HG02588 (cell line): ENCODE results near the gene CFAP65.

Experiments used
- ATAC-seq: cut with Tn5 transposase; IDR thresholded peaks from one replicate; pipeline ENCODE4 v1.9.1; 2021; ENCODE audit warnings: mild to moderate bottlenecking, moderate library complexity; ENCODE audit not compliant: unreplicated experiment

Gene CFAP65

DNA sequence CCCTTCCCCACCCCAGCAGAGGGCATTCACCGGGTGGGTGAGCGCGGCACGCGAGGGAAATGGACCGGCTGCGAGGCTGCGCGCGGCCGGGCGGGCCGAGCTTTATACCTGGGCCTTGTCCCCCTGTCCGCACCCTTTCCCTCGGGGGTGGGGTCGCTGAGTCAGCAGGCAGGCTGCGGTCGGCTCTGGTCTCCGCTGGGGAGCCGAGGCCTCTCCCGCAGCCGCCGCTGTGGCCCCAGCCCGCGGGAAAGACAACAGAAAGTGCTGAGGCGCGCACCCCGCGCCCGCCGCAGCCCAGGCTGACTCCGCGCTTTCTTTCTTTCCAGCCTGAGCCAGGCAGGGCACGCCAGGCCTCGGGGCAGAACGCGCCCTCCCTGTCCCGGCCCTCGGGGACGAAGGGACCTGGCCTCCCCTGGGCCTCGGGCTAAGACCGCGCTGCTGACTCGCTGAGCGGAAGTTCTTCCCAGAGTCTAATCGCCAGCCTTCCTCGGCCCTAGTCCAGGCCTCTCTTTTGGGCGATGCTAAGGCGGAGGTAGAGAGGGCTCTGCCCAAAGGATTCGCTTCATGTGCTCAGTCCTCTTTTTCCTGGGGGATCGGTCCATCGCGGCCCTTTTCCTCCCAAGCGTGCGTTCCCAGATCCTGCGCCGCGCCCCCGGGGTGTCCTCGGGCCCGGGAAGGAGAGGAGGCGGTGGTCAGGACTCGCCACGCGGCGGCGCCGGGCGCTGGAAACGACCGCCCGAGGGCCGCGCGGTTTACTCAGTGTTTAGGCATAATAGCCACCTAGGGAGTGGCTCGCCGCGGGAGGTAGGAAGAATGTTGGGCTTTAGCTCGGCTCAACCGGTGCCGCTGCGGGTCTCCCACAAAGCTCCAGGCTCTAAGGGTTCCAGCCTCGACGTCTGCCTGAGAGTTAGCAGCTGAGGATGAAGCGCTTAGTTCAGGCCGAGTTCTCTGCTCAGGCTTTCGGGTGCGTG, 47.7 kb downstream of the CFAP65 start, which contains the start of gene CRYBA2:
TSS of gene CRYBA2 (minus strand) at position 78 of the 971 bp plus-strand sequence. CDS start 246 bp downstream, outside the sequence.
- ATAC-seq: no peak

DNA sequence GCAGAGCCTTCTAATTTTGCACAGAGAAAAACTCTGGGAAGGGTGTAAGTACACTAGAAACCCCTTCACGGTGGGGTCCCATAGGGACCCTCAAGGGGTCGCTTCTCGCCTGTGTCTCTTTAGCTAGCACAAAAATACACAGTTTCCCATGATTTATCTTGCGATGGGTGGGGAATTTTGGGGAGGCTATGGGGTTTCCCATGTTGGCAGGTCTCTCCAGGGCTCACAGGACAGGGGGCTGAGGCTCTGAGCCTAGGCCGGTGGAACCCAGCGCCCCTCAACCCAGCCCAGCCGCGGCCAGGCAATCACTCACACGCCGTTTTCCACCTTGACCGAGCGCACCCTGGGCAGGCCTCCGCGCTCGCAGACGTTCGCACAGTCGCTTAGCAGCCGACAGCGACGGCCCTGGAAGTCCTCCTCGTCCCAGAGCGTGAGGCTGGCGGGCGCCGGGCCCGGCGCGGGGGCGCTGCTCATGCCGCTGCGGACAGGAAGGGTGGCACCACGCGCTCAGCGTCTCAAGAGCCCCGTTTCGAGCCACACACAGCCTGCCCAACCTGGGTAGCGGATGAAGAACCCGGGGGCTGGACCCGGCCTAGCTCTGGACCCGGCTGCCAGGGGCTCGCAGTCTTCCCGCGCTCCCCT, 48.5 kb downstream of the CFAP65 start:
- ATAC-seq: no peak

DNA sequence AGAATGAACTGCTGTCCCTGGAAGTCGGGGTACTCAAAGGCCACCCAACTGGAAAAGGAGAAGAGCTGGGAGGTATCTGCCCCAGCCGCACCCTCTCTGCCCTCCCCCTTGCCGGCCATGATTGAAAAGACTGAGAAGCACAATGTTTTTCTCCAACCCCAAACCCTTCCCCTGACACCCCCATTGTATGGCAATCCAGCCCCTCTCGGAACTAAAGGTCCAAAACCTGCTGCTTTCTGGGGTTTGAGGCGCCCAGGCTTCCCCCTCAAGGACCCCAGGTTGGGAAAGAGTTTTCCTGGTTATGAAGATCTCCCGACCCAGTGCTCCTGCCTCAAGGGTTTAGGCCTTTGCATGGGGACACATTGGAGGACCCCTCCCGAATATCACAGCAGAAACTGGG, 49.1 kb downstream of the CFAP65 start:
- ATAC-seq: no peak

DNA sequence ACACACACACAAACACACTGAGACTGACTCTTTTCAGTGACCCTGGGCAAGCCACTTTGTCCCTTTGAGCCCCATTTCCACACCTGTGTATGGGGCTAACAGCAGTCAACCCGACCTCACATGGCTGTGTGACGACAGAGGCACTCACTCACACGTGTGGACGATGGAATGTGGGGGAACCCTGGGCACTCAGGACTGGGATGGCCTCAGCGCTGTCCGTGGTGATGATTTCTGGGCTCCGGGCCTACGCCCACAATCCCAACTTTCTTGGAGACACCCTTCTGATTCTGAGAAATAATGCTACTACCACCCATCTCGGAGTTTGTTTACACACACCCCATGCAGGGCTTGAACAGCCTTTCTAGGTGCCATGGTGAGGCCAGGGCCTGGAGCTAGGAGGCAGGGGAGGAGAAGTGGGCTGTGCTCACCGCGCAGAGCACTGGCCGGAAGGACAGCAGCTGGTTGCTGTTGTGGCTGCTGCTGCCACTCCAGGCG, 49.6 kb downstream of the CFAP65 start:
- no peak for ATAC-seq

DNA sequence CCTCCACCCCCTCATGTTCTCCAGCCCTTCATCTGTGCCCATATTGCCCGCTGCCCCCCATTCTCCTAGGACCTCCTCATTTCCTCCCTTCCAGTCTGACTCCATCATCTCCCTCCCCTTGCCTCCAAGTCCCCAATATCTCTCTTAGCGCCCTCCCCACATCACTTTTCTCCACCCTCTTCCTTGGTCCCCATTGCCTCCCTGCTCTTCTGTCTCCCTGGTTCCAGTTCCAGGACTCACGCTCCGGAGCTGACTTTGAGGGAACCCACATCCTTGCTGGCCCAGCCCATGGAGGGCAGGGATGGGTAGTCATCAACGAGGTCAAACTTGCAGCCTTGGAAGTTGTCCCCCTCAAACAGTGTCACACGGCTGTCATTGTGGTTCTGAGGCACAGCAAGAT, 50.7 kb downstream of the CFAP65 start:
- no peak for ATAC-seq

DNA sequence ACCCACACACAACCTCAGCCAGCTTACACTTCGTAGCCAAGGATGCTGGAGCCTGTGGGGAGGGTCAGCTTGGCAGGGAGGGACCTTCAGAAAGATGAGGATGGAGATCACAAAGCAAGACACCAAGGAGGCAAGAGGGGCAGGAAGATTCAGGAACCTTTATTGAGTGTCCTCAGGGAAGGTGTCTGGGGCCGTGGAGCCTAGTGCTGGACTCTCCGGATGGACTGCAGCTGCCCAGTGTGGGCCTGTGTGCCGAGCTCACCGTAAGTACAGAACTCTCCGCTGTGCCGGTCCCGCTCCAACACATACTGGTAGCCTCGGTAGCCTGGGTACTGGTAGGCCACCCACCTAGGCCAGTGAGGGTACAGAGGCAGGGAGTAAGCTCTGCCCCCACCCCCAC, 51.3 kb downstream of the CFAP65 start:
- ATAC-seq: no peak

DNA sequence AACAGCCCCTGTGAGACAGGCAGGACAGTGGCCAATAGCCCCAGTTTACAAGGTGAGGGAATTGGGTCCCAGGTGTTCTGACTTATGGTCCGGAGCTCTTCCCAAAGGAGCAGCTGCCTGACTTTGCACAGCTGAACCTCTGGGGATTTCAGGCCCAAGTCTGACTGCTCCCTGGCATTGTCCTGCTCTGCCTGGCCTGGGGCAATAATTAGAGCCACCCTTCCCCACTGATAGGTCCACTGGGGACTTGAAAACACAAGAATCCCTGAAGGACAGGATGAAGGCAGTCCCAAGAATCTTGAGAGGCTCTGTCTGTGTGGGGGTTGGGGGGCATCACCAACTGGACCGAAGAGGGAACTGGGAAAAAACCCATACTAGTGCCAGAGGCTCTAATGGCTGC, 52.7 kb downstream of the CFAP65 start:
- no peak for ATAC-seq

DNA sequence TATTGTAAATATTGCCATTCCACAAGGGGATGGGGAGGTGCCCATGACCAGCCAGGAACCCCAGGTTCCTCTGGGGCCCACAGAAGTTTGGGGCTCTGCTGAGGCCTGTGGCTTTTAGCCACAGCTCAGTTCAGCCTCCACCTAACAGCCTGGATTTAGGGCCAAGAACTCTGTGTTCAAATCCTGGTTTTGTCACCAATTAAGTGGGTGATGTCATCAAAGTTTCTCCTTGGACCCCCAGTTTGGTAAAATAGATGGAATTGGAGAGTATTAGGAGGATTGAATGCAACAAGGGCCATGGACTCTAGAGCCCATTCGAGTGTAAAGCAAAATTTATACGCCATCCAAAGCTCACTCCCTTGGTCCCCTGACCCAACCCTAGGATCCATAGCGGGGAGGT, 53.2 kb downstream of the CFAP65 start:
- ATAC-seq: no peak

DNA sequence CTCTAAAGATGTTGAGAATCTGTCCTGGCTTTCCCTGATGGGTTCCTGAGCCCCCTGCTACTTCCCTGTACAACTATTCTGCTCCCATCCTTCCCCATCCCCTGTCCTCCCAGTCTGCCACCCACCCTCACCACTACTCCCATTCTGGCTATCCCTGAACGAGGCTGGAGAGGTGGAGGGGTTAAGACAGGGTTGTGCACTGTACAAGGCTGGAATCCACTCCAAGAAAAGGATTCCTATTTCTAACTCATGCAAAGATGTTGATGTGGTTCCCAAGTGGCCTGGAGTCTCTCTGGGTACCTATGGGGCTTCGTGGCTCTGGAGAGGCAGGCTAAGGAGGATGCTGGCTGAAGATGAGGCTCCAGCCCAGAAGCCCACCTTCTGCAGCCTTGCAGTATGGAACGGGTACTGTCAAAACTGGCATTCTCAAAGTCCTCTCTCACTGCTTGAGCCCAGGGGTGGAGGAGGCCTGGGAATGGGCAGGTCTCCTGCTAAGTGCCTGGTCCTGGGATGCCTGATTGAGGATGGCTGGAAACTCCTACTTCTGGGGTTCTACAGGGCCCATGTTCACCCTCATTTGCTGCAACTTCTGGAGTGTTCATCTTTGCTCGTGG, 55.1 kb downstream of the CFAP65 start:
- no peak for ATAC-seq

DNA sequence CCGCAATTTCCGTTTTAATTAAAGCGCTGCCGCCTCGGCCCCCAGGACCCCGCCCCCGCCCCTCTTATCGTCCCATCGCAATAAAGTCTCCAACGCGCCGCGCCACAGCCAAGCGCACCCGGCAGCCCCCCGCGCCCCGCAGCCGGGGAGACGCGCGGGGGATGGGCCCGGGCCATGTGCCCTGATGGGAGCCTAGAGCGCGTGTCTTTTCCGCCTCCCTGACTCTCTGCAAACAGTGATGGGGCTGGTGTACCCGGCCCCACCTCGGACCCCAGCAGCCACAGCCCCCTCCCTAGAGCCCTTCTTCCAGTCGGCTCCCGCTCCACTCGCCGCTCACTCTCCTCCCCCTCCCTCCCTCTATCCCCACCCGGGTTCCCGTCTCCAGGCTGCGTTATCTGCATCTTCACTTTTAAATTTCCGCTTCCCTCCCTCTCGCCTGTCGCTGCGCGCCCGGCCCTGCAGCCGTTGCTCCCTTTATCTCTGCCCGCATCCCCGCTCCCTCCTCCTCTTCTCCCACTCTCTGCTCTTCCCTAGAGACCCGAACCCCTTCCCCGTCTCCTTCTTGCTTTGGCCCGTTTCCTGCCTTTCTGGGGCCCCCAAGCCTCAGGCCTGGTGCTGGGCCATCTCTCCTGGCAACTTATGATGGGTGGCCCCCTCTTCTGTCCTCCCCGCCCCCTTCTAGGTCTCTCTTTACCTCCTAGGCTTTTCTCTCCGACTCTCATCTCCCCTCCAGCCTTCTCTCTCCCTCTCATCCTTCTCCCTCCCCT, 55.8 kb downstream of the CFAP65 start:
- no peak for ATAC-seq

DNA sequence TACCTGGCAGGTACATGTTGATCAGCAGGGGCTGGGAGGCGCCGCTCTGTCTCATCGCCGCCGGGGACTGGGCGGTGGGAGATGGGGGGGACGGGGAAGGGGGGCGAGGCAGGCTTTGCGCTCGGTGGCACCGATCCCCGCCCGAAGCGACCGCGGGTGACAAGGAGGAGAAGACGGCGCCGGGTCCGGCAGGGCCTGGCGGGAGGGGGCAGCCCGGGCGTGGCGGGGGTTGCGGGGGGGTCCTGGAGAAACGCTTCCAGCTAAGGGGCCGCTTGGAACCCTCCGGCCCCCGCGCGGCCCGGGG, 56.3 kb downstream of the CFAP65 start, which contains the start of gene FEV:
TSS of gene FEV (minus strand) at position 164 of the 304 bp plus-strand sequence. CDS start at position 55, 109 bp downstream.
- ATAC-seq: no peak

DNA sequence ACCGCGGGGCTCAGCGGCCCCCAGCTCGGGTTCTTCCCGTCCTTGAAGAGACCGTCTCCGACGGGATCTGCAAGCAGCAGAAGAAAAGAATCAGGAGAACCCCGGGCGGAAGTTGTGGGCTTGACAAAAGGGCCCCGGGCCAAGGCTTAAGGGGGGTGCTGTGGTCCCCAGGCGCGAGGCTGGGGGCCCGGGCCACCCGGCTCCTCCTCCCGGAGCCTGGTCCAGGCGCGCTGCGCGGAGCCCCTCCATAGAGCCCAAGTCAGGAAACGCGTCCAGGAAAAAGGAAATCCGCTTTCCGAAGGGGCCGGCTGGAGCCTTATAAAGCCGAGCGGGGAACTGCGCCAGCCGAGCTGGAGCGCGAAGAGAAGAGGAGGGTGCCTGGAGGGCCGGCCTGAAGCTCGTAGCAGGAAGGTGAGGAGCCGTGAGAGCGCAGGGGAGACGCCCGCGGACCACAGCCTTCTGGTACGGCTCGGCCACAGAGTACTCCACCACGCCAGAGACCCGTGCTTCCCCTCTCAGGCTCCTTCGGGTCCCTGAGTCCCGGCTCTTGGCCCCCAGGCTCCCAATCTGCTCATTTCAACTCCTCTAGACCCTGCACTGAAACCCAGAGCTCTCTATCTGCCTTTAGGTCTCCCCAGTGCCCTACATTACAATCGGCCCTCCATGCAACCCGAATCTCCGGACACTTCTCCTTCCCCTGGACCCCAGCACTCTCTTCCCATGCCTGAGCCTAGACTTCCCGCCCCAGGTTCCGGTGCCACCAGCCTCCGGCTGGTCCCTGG, 56.9 kb downstream of the CFAP65 start:
- ATAC-seq: no peak

DNA sequence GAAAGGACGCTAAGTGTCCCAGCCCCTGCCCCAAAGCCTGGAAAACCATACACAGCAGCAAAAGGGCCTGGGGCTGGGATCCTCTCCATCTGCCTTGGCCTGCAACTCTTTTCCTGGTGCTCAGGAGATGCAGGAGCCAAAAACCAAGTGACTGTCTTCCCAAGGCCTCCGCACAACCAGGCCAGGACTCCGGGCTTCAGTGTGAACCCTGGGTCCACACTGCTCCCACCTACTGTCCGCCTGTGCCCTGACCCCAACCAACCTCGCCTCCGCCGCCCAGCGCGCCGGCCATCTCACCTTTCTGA, 57.4 kb downstream of the CFAP65 start:
- ATAC-seq: no peak

DNA sequence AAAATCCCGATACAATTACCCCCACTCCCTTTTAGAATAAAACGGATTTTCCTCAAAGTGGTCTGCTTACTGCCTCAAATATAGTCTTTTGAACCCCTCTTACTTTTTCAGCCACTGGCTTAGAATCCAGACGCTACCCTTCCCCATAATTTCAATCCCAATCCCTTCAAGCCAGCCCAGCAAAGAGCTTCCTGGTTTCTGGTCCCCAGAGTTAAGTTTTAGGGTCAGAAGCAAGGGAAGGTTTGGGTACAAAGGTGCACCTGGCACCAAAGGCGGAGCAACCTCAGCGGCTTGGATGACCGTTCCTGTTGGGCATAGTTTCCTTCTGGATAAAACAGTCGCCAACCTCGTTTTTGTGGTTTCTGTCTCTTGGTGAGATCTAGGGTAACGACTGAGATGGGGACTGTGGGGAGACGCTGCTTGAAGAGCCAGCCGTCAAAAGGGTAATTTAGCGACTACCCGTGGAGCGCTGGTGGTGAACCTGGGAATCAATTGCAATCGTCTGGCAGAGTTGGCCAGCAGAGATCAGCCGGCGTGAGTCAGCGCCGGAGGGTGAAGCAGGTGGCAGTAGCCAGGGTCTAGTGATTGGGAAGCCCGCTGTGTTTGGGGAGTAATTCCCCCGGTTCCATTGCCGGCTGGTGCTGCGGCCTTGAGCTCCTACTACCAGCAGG, 57.9 kb downstream of the CFAP65 start:
- ATAC-seq: no peak

DNA sequence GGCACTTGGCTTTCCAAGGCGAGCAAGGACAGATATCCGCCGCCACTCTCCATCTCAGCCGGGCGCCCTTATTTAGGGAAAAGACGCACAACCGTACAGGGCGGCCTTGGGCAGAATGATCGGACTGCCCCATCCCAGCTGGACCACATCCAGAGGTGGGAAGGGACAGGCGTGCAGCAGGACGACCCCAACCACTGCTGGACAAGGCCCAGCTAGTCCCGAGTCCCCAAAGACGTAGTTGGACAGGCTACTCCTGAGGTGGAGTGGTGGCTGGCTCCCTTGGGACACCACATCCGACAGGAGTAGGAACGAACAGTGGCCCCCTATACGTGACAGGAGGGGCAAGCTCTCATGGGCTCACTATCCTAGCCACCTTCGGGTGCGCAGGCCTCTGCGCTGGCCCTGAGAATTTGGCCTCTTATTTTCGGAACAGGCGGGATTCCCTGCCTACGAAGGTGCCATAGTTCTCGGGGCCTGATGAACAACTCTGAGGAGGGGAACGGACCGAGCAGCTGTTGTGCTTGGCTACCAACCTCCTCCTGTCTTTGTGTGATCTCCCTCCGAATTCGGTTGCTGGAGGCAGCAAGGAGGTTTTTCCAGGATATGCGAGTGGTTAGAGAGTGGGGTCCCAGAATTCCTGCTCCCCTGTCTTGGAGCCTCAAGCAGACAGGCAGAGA, 58.6 kb downstream of the CFAP65 start:
- ATAC-seq: no peak

DNA sequence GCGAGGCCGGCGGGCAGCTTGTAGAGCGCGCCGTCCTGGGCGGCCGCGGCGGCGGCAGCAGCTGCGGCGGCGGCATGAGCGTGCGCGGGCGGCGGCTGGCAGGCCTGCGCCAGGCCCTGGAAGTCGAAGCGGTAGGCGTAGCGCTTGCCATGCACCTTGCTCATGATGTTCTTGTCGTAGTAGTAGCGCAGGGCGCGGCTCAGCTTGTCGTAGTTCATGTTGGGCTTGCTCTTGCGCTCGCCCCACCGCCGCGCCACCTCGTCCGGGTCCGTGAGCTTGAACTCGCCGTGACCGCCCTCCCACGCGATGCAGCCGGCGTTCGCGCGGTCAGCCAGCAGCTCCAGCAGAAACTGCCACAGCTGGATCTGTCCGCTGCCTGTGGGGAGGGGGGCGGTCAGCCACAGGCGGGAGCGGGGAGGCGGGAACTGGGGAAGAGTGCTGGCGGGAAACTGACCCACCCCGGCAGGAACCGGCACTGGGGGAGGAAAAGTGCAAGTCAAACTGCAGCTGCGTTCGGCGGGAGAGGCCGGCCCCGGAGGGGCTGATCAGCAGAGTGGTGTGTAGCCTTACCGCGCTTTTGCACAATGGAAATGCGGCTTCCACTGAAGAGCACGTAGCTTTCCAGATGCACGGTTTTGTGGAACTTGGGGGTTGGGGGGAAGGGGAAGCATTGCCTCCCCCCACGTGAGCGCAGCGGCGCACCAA, 59.3 kb downstream of the CFAP65 start:
- ATAC-seq: no peak

DNA sequence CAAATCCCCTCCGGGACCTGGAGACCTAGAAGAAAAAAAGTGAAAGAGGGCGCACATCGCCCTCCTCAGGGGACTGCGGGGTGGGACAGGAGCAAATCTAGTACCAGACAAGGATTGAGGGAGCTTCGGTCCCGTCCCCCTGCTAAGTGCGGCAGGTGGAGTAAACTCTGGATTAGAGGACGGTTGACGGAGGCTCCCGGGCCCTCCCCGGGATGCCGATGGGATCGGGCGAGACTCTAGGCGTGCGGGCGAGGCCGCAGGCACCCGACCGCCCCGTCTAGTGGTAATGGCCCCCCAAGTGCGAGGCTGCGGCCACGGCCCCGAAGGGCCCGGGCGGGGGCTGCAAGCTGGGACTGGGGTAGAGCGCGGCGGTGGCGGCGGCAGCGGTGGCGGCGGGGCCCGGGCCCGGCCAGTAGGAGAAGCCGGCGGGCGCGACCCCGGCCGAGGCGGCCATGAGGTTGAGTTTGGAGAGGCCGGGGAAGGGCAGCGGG, 59.9 kb downstream of the CFAP65 start:
- no peak for ATAC-seq

DNA sequence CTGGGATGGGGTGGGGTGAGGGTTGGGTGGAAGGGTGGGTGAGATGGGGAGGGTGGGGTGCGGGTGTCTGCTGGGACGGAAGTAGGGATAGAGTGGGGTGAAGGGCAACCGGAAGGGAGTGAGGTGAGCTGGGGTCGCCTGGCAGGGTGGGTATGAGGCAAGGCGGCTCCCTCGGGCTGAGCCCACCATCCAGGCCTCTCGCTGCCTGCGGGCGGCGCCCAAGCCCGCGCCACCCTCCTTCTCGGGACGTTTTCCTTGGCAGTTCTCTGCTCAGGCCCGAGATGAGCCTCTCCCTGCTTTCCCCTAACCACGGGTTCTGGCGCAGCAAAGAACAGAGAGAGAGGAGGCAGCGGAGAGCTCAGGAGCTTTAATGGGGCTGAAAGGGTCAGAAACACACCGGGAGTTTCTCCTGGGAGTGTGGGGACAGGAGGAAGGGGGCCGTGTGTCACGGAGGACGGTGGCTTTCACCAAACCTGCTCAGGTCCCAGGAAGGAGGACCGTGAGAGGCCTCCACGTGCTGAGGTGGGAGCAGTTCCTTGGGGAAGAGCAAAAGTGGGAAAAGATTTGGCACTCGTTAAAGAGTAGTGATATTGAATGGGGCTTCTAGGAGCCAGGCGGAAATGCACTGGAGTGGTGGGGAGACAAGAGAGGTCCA, 60.5 kb downstream of the CFAP65 start:
- no peak for ATAC-seq
